ENCODE measurements around the gene RBM26.

- no peak for TF ChIP-seq CTCF (IDR thresholded peaks at IDR 0.05)
- no peak for TF ChIP-seq POLR2A (IDR thresholded peaks at IDR 0.05)
- no peak for TF ChIP-seq EP300 (IDR thresholded peaks at IDR 0.05)
- TF ChIP-seq POLR2AphosphoS5 (IDR thresholded peaks at IDR 0.05): no peak
Observed at GRCh38 chr13:79349011-79349410, 57.0 kb downstream of the RBM26 start.
